K562 (cell line): ENCODE results near the gene ST6GALNAC6. TPM values are rescaled to one million over a fixed set of nuclear protein-coding genes. Genes with fewer than 3 reads are reported as not detected.

Experiments
- ARID2 ChIP-seq: fragments of 450-650 bp; IDR thresholded peaks from 2 replicates; pipeline ENCODE4 v1.6.1; 2017; ENCODE audit warnings: antibody characterized with exemption, mild to moderate bottlenecking
- CAMTA2 ChIP-seq: fragments of 250-450 bp; sonication (Bioruptor Pico); conservative IDR thresholded peaks from 2 replicates; pipeline ENCODE4 v1.5.1; 2022
- CBX1 ChIP-seq: sonication (generic); IDR thresholded peaks from 2 replicates; pipeline ENCODE4 v1.6.1; 2016; ENCODE audit warnings: antibody characterized with exemption, low read depth, mild to moderate bottlenecking
- CC2D1A ChIP-seq: fragments of 450-650 bp; IDR thresholded peaks from 2 replicates; pipeline ENCODE4 v1.6.1; 2017; ENCODE audit warnings: mild to moderate bottlenecking
- CHD2 ChIP-seq: IDR thresholded peaks from 2 replicates; pipeline ENCODE4 v1.6.1; 2011; ENCODE audit warnings: low read depth, low read length
- CTCF ChIP-seq, 3 experiments: IDR thresholded peaks in 2 of 3; conservative IDR thresholded peaks in 1 of 3; 2 replicates each; pipeline ENCODE4 v1.5.1; 2011 to 2012; ENCODE audit warnings: low read length in 3 of 3, mild to moderate bottlenecking in 3 of 3, control low read depth in 2 of 3, improper control_type of control experiment in 1 of 3, inconsistent platforms in 1 of 3, low read depth in 1 of 3, mixed read lengths in 1 of 3, moderate library complexity in 1 of 3; ENCODE audit not compliant: insufficient read depth in 2 of 3
- DEAF1 ChIP-seq: fragments of 450-650 bp; formaldehyde crosslinking; IDR thresholded peaks from 2 replicates; pipeline ENCODE4 v1.4.0; 2020; ENCODE audit warnings: mild to moderate bottlenecking, moderate library complexity
- EP300 ChIP-seq: IDR thresholded peaks from 2 replicates; pipeline ENCODE4 v1.6.1; 2012; ENCODE audit warnings: low read length, improper control_type of control experiment
- EP400 ChIP-seq: fragments of 450-650 bp; IDR thresholded peaks from 2 replicates; pipeline ENCODE4 v1.6.1; 2017; ENCODE audit warnings: antibody characterized with exemption, mild to moderate bottlenecking, moderate library complexity
- HDAC1 ChIP-seq, 2 experiments: fragments of 450-650 bp; IDR thresholded peaks; 2 replicates each; pipeline ENCODE4 v1.6.1; 2016 to 2017; ENCODE audit warnings: inconsistent platforms in 1 of 2, mild to moderate bottlenecking in 1 of 2, moderate library complexity in 1 of 2
- MTA3 ChIP-seq: fragments of 450-650 bp; formaldehyde crosslinking; IDR thresholded peaks from 2 replicates; pipeline ENCODE4 v1.6.1; 2017; ENCODE audit warnings: mild to moderate bottlenecking, borderline replicate concordance
- MYC ChIP-seq, 2 experiments: fragments of 250-450 bp in 1 of 2; sonication (Bioruptor Pico) in 1 of 2; IDR thresholded peaks; 2 replicates each; pipeline versions ENCODE4 v1.5.1 to v1.6.1; 2012 to 2021; ENCODE audit warnings: low read depth in 2 of 2, borderline replicate concordance in 1 of 2, improper control_type of control experiment in 1 of 2, low read length in 1 of 2, mild to moderate bottlenecking in 1 of 2, moderate library complexity in 1 of 2
- NRF1 ChIP-seq, 2 experiments: fragments of 450-650 bp; IDR thresholded peaks in 1 of 2; conservative IDR thresholded peaks in 1 of 2; 2 replicates each; pipeline ENCODE4 v1.6.1; 2014; ENCODE audit warnings: mild to moderate bottlenecking in 2 of 2
- PHTF2 ChIP-seq: fragments of 250-450 bp; sonication (Bioruptor Pico); IDR thresholded peaks from 2 replicates; pipeline ENCODE4 v1.5.0; 2021; ENCODE audit warnings: mild to moderate bottlenecking
- SP1 ChIP-seq: sonication (generic); formaldehyde crosslinking; IDR thresholded peaks from 2 replicates; pipeline ENCODE4 v1.8.1; 2022; ENCODE audit warnings: mild to moderate bottlenecking, missing genetic modification reagents
- TCF7 ChIP-seq: sonication (generic); IDR thresholded peaks from 2 replicates; pipeline ENCODE4 v1.6.1; 2016; ENCODE audit warnings: antibody characterized with exemption, borderline replicate concordance
- TSC22D4 ChIP-seq: fragments of 450-650 bp; IDR thresholded peaks from 2 replicates; pipeline ENCODE4 v1.6.1; 2016; ENCODE audit warnings: missing genetic modification characterization, missing biosample characterization, control low read depth
- ZFP36 ChIP-seq: fragments of 150-350 bp; IDR thresholded peaks from 2 replicates; pipeline ENCODE4 v1.6.1; 2018; ENCODE audit warnings: low read length, low read depth; ENCODE audit not compliant: partially characterized antibody
- ZNF280B ChIP-seq: fragments of 250-450 bp; sonication (Bioruptor Pico); IDR thresholded peaks from 2 replicates; pipeline ENCODE4 v1.5.1; 2021; ENCODE audit warnings: mild to moderate bottlenecking
- polyA plus RNA-seq, 8 experiments: library from polyadenylated mRNA; depleted of rRNA in 4 of 8; stranded (reverse) in 5 of 8; unstranded in 3 of 8; fragments of >200 nt; fragmentation: Nextera tagmentation in 2 of 8; fragmentation: Illumina TruSeq in 1 of 8; extraction: Ambion mirVana in 2 of 8; extraction: Trizol in 1 of 8; gene quantifications; 2 replicates each; pipeline versions ENCODE4 v1.2.1 to v1.2.3, GENCODE V29; 2011 to 2014; ENCODE audit warnings: inconsistent platforms in 1 of 8, missing spikeins in 1 of 8
- total RNA-seq, 7 experiments: library from RNA; depleted of rRNA in 6 of 7; stranded (reverse); fragments of >200 nt in 6 of 7; fragmentation: Illumina TruSeq in 2 of 7; extraction: Trizol in 2 of 7; gene quantifications; 2 replicates each; pipeline versions ENCODE4 v1.2.1 to v1.2.3, GENCODE V29; 2011 to 2021; ENCODE audit warnings: low replicate concordance in 1 of 7
- TF ChIP-seq, protein P1 (sequence below): fragments of 250-450 bp; sonication (Bioruptor Pico); IDR thresholded peaks from 2 replicates; pipeline ENCODE4 v1.4.0; 2020; ENCODE audit warnings: mild to moderate bottlenecking, moderate library complexity, borderline replicate concordance

Gene ST6GALNAC6
- total and polyA plus RNA-seq, 9 of the 15 experiments (the other 6 are each of a cell fraction or from before 2014, with no cell fraction given) = 0.13 to 23.0 (median 14.5) TPM

GRCh38 chr9:127869310-127870152 is 29.9 kb downstream of the ST6GALNAC6 start (continued):
- TF ChIP-seq ZNF280B (no peak), SP1 (peak; percentile 63), TCF7 (no peak), CC2D1A (peak; percentile 87), DEAF1 (CRISPR knock-in tag) (peak; percentile 95), ARID2 (peak; percentile 86), ZFP36 (no peak), HDAC1 (IDR thresholded peaks at IDR 0.05) (no peak), CHD2 (no peak), EP400 (no peak), NRF1 (conservative IDR thresholded peaks at IDR 0.05 in 1 of 2, IDR thresholded peaks at IDR 0.05 in 1 of 2) (0 out of 4 replicates have a peak, but pooled peaks of 1 of the 2 experiments have one; percentile 10), EP300 (0 out of 2 replicates have a peak, but pooled peaks have one; percentile 16), CBX1 (no peak; the same call in 1 of the 2 replicates), CTCF (IDR thresholded peaks at IDR 0.05 in 2 of 3, conservative IDR thresholded peaks at IDR 0.05 in 1 of 3; ENCODE audit: insufficient read depth in 2 of 3, low read depth in 1 of 3, low read length in 3 of 3) (peak; percentile 93 to 99 (median 97)), CAMTA2 (CRISPR knock-in tag) (no peak), PHTF2 (CRISPR knock-in tag) (no peak), TSC22D4 (tag) (no peak), MTA3 (peak; percentile 59; the same call in 1 of the 2 replicates), MYC (IDR thresholded peaks at IDR 0.05; ENCODE audit: low read depth, low read length) (peak; percentile 69), MYC (CRISPR knock-in tag; IDR thresholded peaks at IDR 0.05; ENCODE audit: borderline replicate concordance, low read depth) (no peak)
- TF ChIP-seq, protein P1, sequence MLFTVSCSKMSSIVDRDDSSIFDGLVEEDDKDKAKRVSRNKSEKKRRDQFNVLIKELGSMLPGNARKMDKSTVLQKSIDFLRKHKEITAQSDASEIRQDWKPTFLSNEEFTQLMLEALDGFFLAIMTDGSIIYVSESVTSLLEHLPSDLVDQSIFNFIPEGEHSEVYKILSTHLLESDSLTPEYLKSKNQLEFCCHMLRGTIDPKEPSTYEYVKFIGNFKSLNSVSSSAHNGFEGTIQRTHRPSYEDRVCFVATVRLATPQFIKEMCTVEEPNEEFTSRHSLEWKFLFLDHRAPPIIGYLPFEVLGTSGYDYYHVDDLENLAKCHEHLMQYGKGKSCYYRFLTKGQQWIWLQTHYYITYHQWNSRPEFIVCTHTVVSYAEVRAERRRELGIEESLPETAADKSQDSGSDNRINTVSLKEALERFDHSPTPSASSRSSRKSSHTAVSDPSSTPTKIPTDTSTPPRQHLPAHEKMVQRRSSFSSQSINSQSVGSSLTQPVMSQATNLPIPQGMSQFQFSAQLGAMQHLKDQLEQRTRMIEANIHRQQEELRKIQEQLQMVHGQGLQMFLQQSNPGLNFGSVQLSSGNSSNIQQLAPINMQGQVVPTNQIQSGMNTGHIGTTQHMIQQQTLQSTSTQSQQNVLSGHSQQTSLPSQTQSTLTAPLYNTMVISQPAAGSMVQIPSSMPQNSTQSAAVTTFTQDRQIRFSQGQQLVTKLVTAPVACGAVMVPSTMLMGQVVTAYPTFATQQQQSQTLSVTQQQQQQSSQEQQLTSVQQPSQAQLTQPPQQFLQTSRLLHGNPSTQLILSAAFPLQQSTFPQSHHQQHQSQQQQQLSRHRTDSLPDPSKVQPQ (CRISPR knock-in tag) = no peak
